SK-N-SH (cell line): ENCODE results near the gene ZNF385C. TPM values are rescaled to one million over a fixed set of nuclear protein-coding genes. Genes with fewer than 3 reads are reported as not detected.

Experiments
- CTCF ChIA-PET: fragments of 300-600, 350-600 bp; formaldehyde crosslinking; extraction: SDS; loops from one replicate; lab custom pipeline; 2021; lab: Yijun Ruan, JAX
- POLR2A ChIA-PET: fragments of 350-600 bp; sonication (Branson Sonifier 250); formaldehyde crosslinking; extraction: SDS; loops from one replicate; lab custom pipeline; 2020; ENCODE audit warnings: antibody characterized with exemption, inconsistent platforms; lab: Yijun Ruan, JAX
- DNase-seq: peaks from one replicate; pipeline ENCODE4 v3.0.0; 2012
- H2AFZ ChIP-seq: fragments of 200-600 bp; sonication (generic); 2 replicates; pipeline ENCODE4 v1.8.1; 2016; ENCODE audit warnings: antibody characterized with exemption, mild to moderate bottlenecking, low read depth
- H3F3A ChIP-seq: fragments of 200-600 bp; sonication (generic); replicated peaks from 2 replicates; pipeline ENCODE3; 2016; ENCODE audit warnings: antibody characterized with exemption, mild to moderate bottlenecking; ENCODE audit not compliant: insufficient read depth
- H3K27ac ChIP-seq, 2 experiments: fragments of 200-500 bp in 1 of 2; fragments of 200-600 bp in 1 of 2; sonication (Bioruptor generic) in 1 of 2; sonication (generic), shearing (Covaris generic) in 1 of 2; 2 replicates each; pipeline versions ENCODE4 v1.5.1 to v1.6.1; 2014 to 2016; ENCODE audit warnings: low read depth in 2 of 2, inconsistent platforms in 1 of 2, low read length in 1 of 2, mild to moderate bottlenecking in 1 of 2, mixed read lengths in 1 of 2
- H3K27me3 ChIP-seq: fragments of 200-600 bp; sonication (generic), shearing (Covaris generic); 2 replicates; pipeline ENCODE4 v1.6.1; 2016; ENCODE audit warnings: mixed run types; ENCODE audit not compliant: insufficient read depth
- H3K36me3 ChIP-seq, 2 experiments: fragments of 200-500 bp in 1 of 2; fragments of 200-600 bp in 1 of 2; sonication (Bioruptor generic) in 1 of 2; sonication (generic) in 1 of 2; replicated peaks in 1 of 2; 2 replicates each; pipeline versions ENCODE3 to v1.5.1; 2014 to 2016; ENCODE audit warnings: low read length in 1 of 2, mild to moderate bottlenecking in 1 of 2; ENCODE audit not compliant: insufficient read depth in 2 of 2, control insufficient read depth in 1 of 2
- H3K4me1 ChIP-seq, 2 experiments: fragments of 200-500 bp in 1 of 2; fragments of 200-600 bp in 1 of 2; sonication (Bioruptor generic) in 1 of 2; sonication (generic), shearing (Covaris generic) in 1 of 2; 2 replicates each; pipeline versions ENCODE4 v1.5.1 to v1.6.1; 2014 to 2016; ENCODE audit warnings: low read depth in 1 of 2, low read length in 1 of 2, mixed run types in 1 of 2; ENCODE audit not compliant: insufficient read depth in 2 of 2, control insufficient read depth in 1 of 2
- H3K4me2 ChIP-seq: fragments of 200-600 bp; sonication (generic), shearing (Covaris generic); 2 replicates; pipeline ENCODE4 v1.6.1; 2017; ENCODE audit warnings: mixed run types
- H3K4me3 ChIP-seq, 2 experiments: fragments of 200-500 bp in 1 of 2; fragments of 200-600 bp in 1 of 2; sonication (Bioruptor generic) in 1 of 2; sonication (generic), shearing (Covaris generic) in 1 of 2; 2 replicates each; pipeline versions ENCODE4 v1.5.1 to v1.8.1; 2014 to 2016; ENCODE audit warnings: low read depth in 2 of 2, inconsistent platforms in 1 of 2, low read length in 1 of 2, mild to moderate bottlenecking in 1 of 2, mixed read lengths in 1 of 2, moderate library complexity in 1 of 2
- H3K79me2 ChIP-seq: fragments of 200-600 bp; sonication (generic); 2 replicates; pipeline ENCODE4 v1.8.1; 2017; ENCODE audit warnings: mild to moderate bottlenecking; ENCODE audit not compliant: insufficient read depth
- H3K9ac ChIP-seq: fragments of 200-600 bp; sonication (generic); 2 replicates; pipeline ENCODE4 v1.6.1; 2017; ENCODE audit warnings: mixed run types
- H3K9me2 ChIP-seq: fragments of 200-600 bp; sonication (generic); 2 replicates; pipeline ENCODE4 v1.6.1; 2017; ENCODE audit warnings: mixed run types
- H3K9me3 ChIP-seq: fragments of 200-600 bp; sonication (generic); 2 replicates; pipeline ENCODE4 v1.6.1; 2017; ENCODE audit warnings: mixed run types, mild to moderate bottlenecking, moderate library complexity
- H4K20me1 ChIP-seq: fragments of 200-600 bp; sonication (generic); 2 replicates; pipeline ENCODE4 v1.6.1; 2017; ENCODE audit warnings: mild to moderate bottlenecking, mixed run types; ENCODE audit not compliant: insufficient read depth
- EP300 ChIP-seq, 2 experiments: IDR thresholded peaks; 2 replicates each; pipeline versions ENCODE4 v1.4.0 to v1.6.1; 2012; ENCODE audit warnings: borderline replicate concordance in 1 of 2, low read depth in 1 of 2, low read length in 1 of 2
- EZH2phosphoT487 ChIP-seq: fragments of 200-600 bp; sonication (generic); IDR thresholded peaks from 2 replicates; pipeline ENCODE4 v1.6.1; 2017; ENCODE audit warnings: low read depth, mixed run types, mild to moderate bottlenecking, antibody characterized with exemption, moderate library complexity, borderline replicate concordance
- FOXJ3 ChIP-seq: sonication (generic); formaldehyde crosslinking; IDR thresholded peaks from 2 replicates; pipeline ENCODE4 v1.5.1; 2020; ENCODE audit warnings: mild to moderate bottlenecking, missing genetic modification reagents
- FOXM1 ChIP-seq: IDR thresholded peaks from 2 replicates; pipeline ENCODE4 v1.4.0; 2012; ENCODE audit warnings: low read depth, mild to moderate bottlenecking
- GABPA ChIP-seq: IDR thresholded peaks from 2 replicates; pipeline ENCODE4 v1.4.0; 2012; ENCODE audit warnings: low read depth, mild to moderate bottlenecking
- GATA2 ChIP-seq: sonication (generic); formaldehyde crosslinking; IDR thresholded peaks from 2 replicates; pipeline ENCODE4 v1.5.0; 2020; ENCODE audit warnings: mild to moderate bottlenecking, missing genetic modification reagents
- IRF3 ChIP-seq: fragments of 150-350 bp; IDR thresholded peaks from 2 replicates; pipeline ENCODE4 v1.6.1; 2016; ENCODE audit warnings: mild to moderate bottlenecking, low read depth, low read length
- MAX ChIP-seq: IDR thresholded peaks from 2 replicates; pipeline ENCODE4 v1.4.0; 2012; ENCODE audit warnings: low read depth
- NRF1 ChIP-seq: IDR thresholded peaks from 2 replicates; pipeline ENCODE4 v1.6.1; 2012; ENCODE audit warnings: low read depth, mild to moderate bottlenecking, low read length
- POLR2AphosphoS5 ChIP-seq: IDR thresholded peaks from 2 replicates; pipeline ENCODE4 v1.6.1; 2012; ENCODE audit warnings: low read depth, low read length
- REST ChIP-seq: IDR thresholded peaks from 2 replicates; pipeline ENCODE4 v1.6.1; 2012; ENCODE audit warnings: mild to moderate bottlenecking, low read depth, low read length, moderate library complexity
- SIN3A ChIP-seq: IDR thresholded peaks from 2 replicates; pipeline ENCODE4 v1.6.1; 2012; ENCODE audit warnings: low read depth, mild to moderate bottlenecking, low read length, moderate library complexity, borderline replicate concordance
- TEAD4 ChIP-seq: IDR thresholded peaks from 2 replicates; pipeline ENCODE4 v1.4.0; 2012; ENCODE audit warnings: mild to moderate bottlenecking, borderline replicate concordance; ENCODE audit not compliant: insufficient read depth
- YY1 ChIP-seq: IDR thresholded peaks from 2 replicates; pipeline ENCODE4 v1.4.0; 2012; ENCODE audit warnings: low read depth, mild to moderate bottlenecking
- WGBS: methylation state at CpG from one replicate; pipeline ENCODE4 v1.1.6; 2017; ENCODE audit warnings: low lambda C conversion rate; 5-methylcytosine and 5-hydroxymethylcytosine counted together
- polyA plus RNA-seq, 3 experiments: library from polyadenylated mRNA; depleted of rRNA; stranded (reverse); fragments of >200 nt; gene quantifications; 2 replicates each; pipeline ENCODE4 v1.2.3, GENCODE V29; 2012
- TF ChIP-seq, protein P1 (sequence below): IDR thresholded peaks from 2 replicates; pipeline ENCODE4 v1.4.0; 2012; ENCODE audit warnings: low read depth, borderline replicate concordance
- TF ChIP-seq, protein P2 (sequence below): IDR thresholded peaks from 2 replicates; pipeline ENCODE4 v1.4.0; 2012; ENCODE audit warnings: low read depth, borderline replicate concordance
- TF ChIP-seq, protein P3 (sequence below): fragments of 200-600 bp; sonication (generic); IDR thresholded peaks from 2 replicates; pipeline ENCODE4 v1.6.1; 2017; ENCODE audit warnings: antibody characterized with exemption, mild to moderate bottlenecking, moderate library complexity

The ZNF385C gene
- polyA plus RNA-seq, 1 of the 3 experiments (the other 2 are of a cell fraction) = 0.05 TPM

GRCh38 chr17:42081516-42082129 lies 16.6 kb downstream of the ZNF385C start (continued):
- no peak for TF ChIP-seq IRF3
- TF ChIP-seq GATA2 (CRISPR knock-in tag) = no peak
- TF ChIP-seq, protein P1, sequence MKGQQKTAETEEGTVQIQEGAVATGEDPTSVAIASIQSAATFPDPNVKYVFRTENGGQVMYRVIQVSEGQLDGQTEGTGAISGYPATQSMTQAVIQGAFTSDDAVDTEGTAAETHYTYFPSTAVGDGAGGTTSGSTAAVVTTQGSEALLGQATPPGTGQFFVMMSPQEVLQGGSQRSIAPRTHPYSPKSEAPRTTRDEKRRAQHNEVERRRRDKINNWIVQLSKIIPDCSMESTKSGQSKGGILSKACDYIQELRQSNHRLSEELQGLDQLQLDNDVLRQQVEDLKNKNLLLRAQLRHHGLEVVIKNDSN = no peak
- TF ChIP-seq MAX = no peak
- TF ChIP-seq SIN3A = no peak
- no peak for TF ChIP-seq NRF1
- TF ChIP-seq, all 33 proteins: peak for 0

DNA sequence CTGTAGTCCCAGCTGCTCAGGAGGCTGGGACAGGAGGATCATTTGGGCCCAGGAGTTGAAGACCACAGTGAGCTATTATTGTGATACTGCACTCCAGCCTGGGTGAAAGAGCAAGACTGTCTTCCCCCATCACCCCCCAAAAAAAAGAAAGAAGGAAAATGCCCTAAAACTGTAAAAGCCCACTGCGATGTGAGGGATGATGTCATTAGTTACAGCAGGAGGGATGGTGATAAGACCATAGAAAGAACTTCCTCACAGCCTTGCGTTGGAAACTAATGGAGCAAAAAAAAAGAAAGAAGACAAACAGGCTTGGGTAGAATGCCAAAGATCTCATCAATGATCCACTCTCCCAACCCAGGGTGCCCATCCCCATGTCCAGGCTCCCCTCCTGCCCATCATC lies 18.7 kb downstream of the ZNF385C start:
- H3K79me2 ChIP-seq = no peaks in the 10 kb centered on the region
- H3K27ac ChIP-seq = no peak overlapping the region
- POLR2A ChIA-PET = interaction anchor here (0.6 to 1.0 kb wide), 2 partner anchors 12 to 26 kb away, joined by 3 read pairs; no protein-coding TSS in a partner anchor
- H4K20me1 ChIP-seq = no peaks in the 10 kb centered on the region
- no peaks in the 10 kb centered on the region for H3K9me3 ChIP-seq
- no peaks in the 10 kb centered on the region for H3K4me1 ChIP-seq
- no peak overlapping the region for H3K4me3 ChIP-seq
- no peak overlapping the region for H3K9ac ChIP-seq
- no peaks in the 10 kb centered on the region for H3K9me2 ChIP-seq
- H3K27me3 ChIP-seq = no peaks in the 10 kb centered on the region
- TF ChIP-seq POLR2AphosphoS5 = no peak
- no peak for TF ChIP-seq MAX
- TF ChIP-seq GABPA = no peak
- TF ChIP-seq, protein P2, sequence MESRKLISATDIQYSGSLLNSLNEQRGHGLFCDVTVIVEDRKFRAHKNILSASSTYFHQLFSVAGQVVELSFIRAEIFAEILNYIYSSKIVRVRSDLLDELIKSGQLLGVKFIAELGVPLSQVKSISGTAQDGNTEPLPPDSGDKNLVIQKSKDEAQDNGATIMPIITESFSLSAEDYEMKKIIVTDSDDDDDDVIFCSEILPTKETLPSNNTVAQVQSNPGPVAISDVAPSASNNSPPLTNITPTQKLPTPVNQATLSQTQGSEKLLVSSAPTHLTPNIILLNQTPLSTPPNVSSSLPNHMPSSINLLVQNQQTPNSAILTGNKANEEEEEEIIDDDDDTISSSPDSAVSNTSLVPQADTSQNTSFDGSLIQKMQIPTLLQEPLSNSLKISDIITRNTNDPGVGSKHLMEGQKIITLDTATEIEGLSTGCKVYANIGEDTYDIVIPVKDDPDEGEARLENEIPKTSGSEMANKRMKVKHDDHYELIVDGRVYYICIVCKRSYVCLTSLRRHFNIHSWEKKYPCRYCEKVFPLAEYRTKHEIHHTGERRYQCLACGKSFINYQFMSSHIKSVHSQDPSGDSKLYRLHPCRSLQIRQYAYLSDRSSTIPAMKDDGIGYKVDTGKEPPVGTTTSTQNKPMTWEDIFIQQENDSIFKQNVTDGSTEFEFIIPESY = no peak
- TF ChIP-seq GATA2 (CRISPR knock-in tag) = no peak
- TF ChIP-seq FOXM1 = no peak
- TF ChIP-seq EZH2phosphoT487 = no peak
- no peak for TF ChIP-seq FOXJ3 (CRISPR knock-in tag)
- TF ChIP-seq, protein P3, sequence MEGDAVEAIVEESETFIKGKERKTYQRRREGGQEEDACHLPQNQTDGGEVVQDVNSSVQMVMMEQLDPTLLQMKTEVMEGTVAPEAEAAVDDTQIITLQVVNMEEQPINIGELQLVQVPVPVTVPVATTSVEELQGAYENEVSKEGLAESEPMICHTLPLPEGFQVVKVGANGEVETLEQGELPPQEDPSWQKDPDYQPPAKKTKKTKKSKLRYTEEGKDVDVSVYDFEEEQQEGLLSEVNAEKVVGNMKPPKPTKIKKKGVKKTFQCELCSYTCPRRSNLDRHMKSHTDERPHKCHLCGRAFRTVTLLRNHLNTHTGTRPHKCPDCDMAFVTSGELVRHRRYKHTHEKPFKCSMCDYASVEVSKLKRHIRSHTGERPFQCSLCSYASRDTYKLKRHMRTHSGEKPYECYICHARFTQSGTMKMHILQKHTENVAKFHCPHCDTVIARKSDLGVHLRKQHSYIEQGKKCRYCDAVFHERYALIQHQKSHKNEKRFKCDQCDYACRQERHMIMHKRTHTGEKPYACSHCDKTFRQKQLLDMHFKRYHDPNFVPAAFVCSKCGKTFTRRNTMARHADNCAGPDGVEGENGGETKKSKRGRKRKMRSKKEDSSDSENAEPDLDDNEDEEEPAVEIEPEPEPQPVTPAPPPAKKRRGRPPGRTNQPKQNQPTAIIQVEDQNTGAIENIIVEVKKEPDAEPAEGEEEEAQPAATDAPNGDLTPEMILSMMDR = no peak
- no peak for TF ChIP-seq EP300 (IDR thresholded peaks at IDR 0.05; ENCODE audit: borderline replicate concordance in 1 of 2, low read depth in 1 of 2, low read length in 1 of 2)
- no peak for TF ChIP-seq REST
- TF ChIP-seq YY1 = no peak
- TF ChIP-seq TEAD4 = no peak
- TF ChIP-seq, all 33 proteins: peak for 0
- no peak overlapping the region for H3K4me2 ChIP-seq
- DNase-seq = no peak
- H3F3A ChIP-seq = no peaks in the 10 kb centered on the region
- CTCF ChIA-PET = interaction anchor here (0.8 to 3.1 kb wide), 3 partner anchors 11 to 22 kb away, joined by 3 to 15 read pairs (median 11); no protein-coding TSS in a partner anchor
- no peak overlapping the region for H2AFZ ChIP-seq
- 54% methylated on average over 2 of the region's 2 CpGs for WGBS
- no peaks in the 10 kb centered on the region for H3K36me3 ChIP-seq
